K562 (cell line): ENCODE results near the gene PTH1R. TPM values are rescaled to one million over a fixed set of nuclear protein-coding genes. Genes with fewer than 3 reads are reported as not detected.

ENCODE experiments used
- BCOR ChIP-seq: fragments of 450-650 bp; IDR thresholded peaks from 2 replicates; pipeline ENCODE4 v1.6.1; 2016
- CHD4 ChIP-seq: fragments of 200-600 bp; sonication (generic); IDR thresholded peaks from 3 replicates; pipeline ENCODE4 v1.6.1; 2012; ENCODE audit warnings: low read depth, mild to moderate bottlenecking, mixed read lengths, low read length, inconsistent platforms; ENCODE audit not compliant: insufficient read depth, insufficient replicate concordance, poor library complexity, severe bottlenecking
- ETS2 ChIP-seq: IDR thresholded peaks from 2 replicates; pipeline ENCODE4 v1.6.1; 2016; ENCODE audit warnings: borderline replicate concordance, missing genetic modification characterization, mild to moderate bottlenecking, moderate library complexity, missing compliant biosample characterization; ENCODE audit not compliant: poor library complexity, severe bottlenecking
- HDAC3 ChIP-seq: fragments of 450-650 bp; IDR thresholded peaks from 2 replicates; pipeline ENCODE4 v1.6.1; 2018; ENCODE audit warnings: borderline replicate concordance, mild to moderate bottlenecking, moderate library complexity; ENCODE audit not compliant: partially characterized antibody
- PCBP2 ChIP-seq: fragments of 200-400 bp; formaldehyde crosslinking; IDR thresholded peaks from 2 replicates; pipeline ENCODE4 v1.6.1; 2018; ENCODE audit warnings: low read length, low read depth, mild to moderate bottlenecking, moderate library complexity; ENCODE audit not compliant: poor library complexity, severe bottlenecking
- POLR2G ChIP-seq: fragments of 200-400 bp; formaldehyde crosslinking; IDR thresholded peaks from 2 replicates; pipeline ENCODE4 v1.6.1; 2017; ENCODE audit warnings: low read depth, mild to moderate bottlenecking, antibody characterized with exemption, low read length, moderate library complexity
- RBM25 ChIP-seq: fragments of 200-400 bp; formaldehyde crosslinking; IDR thresholded peaks from 2 replicates; pipeline ENCODE4 v1.6.1; 2018; ENCODE audit warnings: low read length, low read depth, moderate library complexity; ENCODE audit not compliant: severe bottlenecking
- TBL1XR1 ChIP-seq, 2 experiments: IDR thresholded peaks; 2 replicates each; pipeline ENCODE4 v1.6.1; 2012; ENCODE audit warnings: improper control_type of control experiment in 2 of 2, low read length in 2 of 2, mild to moderate bottlenecking in 1 of 2
- XRCC4 ChIP-seq: IDR thresholded peaks from one replicate; pipeline ENCODE4 v1.6.1; 2011; ENCODE audit not compliant: insufficient read depth, insufficient read length; ENCODE audit errors: extremely low read depth
- polyA plus RNA-seq, 8 experiments: library from polyadenylated mRNA; depleted of rRNA in 4 of 8; stranded (reverse) in 5 of 8; unstranded in 3 of 8; fragments of >200 nt; fragmentation: Nextera tagmentation in 2 of 8; fragmentation: Illumina TruSeq in 1 of 8; extraction: Ambion mirVana in 2 of 8; extraction: Trizol in 1 of 8; gene quantifications; 2 replicates each; pipeline versions ENCODE4 v1.2.1 to v1.2.3, GENCODE V29; 2011 to 2014; ENCODE audit warnings: inconsistent platforms in 1 of 8, missing spikeins in 1 of 8
- total RNA-seq, 7 experiments: library from RNA; depleted of rRNA in 6 of 7; stranded (reverse); fragments of >200 nt in 6 of 7; fragmentation: Illumina TruSeq in 2 of 7; extraction: Trizol in 2 of 7; gene quantifications; 2 replicates each; pipeline versions ENCODE4 v1.2.1 to v1.2.3, GENCODE V29; 2011 to 2021; ENCODE audit warnings: low replicate concordance in 1 of 7
- TF ChIP-seq, protein P1 (sequence below), 2 experiments: fragments of 450-650 bp; formaldehyde crosslinking in 1 of 2; IDR thresholded peaks; 2 replicates each; pipeline versions ENCODE4 v1.4.0 to v1.6.1; 2014 to 2020; ENCODE audit warnings: mild to moderate bottlenecking in 2 of 2, borderline replicate concordance in 1 of 2, low read depth in 1 of 2
- TF ChIP-seq, protein P2 (sequence below): fragments of 150-350 bp; IDR thresholded peaks from 2 replicates; pipeline ENCODE4 v1.6.1; 2014; ENCODE audit warnings: low read depth, mild to moderate bottlenecking, low read length, borderline replicate concordance

Gene PTH1R
- total and polyA plus RNA-seq, 9 of the 15 experiments (the other 6 are each of a cell fraction or from before 2014, with no cell fraction given) = not detected

DNA sequence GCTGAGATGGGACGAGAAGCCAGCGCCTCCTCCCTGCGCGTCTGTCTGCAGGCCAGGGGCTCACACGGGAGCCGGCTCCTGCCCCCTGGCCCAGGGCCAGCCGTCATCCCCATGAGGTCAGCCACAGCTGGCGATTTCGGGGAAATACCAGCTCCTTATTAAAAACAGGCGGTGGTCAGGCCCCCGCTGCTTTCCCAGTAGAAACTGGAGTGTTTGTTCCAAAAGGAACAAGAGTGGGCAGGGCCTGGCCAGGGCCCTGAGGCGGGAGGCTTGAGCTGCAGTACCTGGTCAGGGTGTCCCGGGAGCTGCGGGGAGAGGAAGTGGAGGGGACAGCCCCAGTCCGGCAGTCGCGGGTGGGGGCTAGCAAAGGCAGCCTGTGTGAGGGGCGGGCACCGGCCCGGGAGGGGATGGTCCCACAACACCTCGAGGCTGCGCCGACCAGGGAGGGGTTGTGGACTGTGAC lies 32.1 kb upstream of the PTH1R start (continued):
- no peak for TF ChIP-seq PCBP2
- no peak for TF ChIP-seq TBL1XR1 (IDR thresholded peaks at IDR 0.05; ENCODE audit: low read length in 2 of 2)
- TF ChIP-seq, protein P1, sequence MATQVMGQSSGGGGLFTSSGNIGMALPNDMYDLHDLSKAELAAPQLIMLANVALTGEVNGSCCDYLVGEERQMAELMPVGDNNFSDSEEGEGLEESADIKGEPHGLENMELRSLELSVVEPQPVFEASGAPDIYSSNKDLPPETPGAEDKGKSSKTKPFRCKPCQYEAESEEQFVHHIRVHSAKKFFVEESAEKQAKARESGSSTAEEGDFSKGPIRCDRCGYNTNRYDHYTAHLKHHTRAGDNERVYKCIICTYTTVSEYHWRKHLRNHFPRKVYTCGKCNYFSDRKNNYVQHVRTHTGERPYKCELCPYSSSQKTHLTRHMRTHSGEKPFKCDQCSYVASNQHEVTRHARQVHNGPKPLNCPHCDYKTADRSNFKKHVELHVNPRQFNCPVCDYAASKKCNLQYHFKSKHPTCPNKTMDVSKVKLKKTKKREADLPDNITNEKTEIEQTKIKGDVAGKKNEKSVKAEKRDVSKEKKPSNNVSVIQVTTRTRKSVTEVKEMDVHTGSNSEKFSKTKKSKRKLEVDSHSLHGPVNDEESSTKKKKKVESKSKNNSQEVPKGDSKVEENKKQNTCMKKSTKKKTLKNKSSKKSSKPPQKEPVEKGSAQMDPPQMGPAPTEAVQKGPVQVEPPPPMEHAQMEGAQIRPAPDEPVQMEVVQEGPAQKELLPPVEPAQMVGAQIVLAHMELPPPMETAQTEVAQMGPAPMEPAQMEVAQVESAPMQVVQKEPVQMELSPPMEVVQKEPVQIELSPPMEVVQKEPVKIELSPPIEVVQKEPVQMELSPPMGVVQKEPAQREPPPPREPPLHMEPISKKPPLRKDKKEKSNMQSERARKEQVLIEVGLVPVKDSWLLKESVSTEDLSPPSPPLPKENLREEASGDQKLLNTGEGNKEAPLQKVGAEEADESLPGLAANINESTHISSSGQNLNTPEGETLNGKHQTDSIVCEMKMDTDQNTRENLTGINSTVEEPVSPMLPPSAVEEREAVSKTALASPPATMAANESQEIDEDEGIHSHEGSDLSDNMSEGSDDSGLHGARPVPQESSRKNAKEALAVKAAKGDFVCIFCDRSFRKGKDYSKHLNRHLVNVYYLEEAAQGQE (IDR thresholded peaks at IDR 0.05; ENCODE audit: borderline replicate concordance) = 0 out of 2 replicates have a peak, but pooled peaks have one; percentile 4
- TF ChIP-seq, protein P1 (CRISPR knock-in tag; IDR thresholded peaks at IDR 0.05; ENCODE audit: low read depth) = no peak
- no peak for TF ChIP-seq POLR2G
- TF ChIP-seq, protein P2, sequence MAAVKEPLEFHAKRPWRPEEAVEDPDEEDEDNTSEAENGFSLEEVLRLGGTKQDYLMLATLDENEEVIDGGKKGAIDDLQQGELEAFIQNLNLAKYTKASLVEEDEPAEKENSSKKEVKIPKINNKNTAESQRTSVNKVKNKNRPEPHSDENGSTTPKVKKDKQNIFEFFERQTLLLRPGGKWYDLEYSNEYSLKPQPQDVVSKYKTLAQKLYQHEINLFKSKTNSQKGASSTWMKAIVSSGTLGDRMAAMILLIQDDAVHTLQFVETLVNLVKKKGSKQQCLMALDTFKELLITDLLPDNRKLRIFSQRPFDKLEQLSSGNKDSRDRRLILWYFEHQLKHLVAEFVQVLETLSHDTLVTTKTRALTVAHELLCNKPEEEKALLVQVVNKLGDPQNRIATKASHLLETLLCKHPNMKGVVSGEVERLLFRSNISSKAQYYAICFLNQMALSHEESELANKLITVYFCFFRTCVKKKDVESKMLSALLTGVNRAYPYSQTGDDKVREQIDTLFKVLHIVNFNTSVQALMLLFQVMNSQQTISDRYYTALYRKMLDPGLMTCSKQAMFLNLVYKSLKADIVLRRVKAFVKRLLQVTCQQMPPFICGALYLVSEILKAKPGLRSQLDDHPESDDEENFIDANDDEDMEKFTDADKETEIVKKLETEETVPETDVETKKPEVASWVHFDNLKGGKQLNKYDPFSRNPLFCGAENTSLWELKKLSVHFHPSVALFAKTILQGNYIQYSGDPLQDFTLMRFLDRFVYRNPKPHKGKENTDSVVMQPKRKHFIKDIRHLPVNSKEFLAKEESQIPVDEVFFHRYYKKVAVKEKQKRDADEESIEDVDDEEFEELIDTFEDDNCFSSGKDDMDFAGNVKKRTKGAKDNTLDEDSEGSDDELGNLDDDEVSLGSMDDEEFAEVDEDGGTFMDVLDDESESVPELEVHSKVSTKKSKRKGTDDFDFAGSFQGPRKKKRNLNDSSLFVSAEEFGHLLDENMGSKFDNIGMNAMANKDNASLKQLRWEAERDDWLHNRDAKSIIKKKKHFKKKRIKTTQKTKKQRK = no peak
- no peak for TF ChIP-seq BCOR
- TF ChIP-seq ETS2 (tag) = no peak
- TF ChIP-seq RBM25 = no peak
- no peak for TF ChIP-seq HDAC3
- no peak for TF ChIP-seq XRCC4
- no peak for TF ChIP-seq CHD4
